NOMO-1 (cell line): Measurements from ENCODE around the gene BRWD1.

Experiments
- DNase-seq, 2 experiments: peaks; one replicate each; lab custom pipeline; 2025; ENCODE audit not compliant: unreplicated experiment in 2 of 2; lab: John Stamatoyannopoulos, UW

Gene BRWD1

DNA sequence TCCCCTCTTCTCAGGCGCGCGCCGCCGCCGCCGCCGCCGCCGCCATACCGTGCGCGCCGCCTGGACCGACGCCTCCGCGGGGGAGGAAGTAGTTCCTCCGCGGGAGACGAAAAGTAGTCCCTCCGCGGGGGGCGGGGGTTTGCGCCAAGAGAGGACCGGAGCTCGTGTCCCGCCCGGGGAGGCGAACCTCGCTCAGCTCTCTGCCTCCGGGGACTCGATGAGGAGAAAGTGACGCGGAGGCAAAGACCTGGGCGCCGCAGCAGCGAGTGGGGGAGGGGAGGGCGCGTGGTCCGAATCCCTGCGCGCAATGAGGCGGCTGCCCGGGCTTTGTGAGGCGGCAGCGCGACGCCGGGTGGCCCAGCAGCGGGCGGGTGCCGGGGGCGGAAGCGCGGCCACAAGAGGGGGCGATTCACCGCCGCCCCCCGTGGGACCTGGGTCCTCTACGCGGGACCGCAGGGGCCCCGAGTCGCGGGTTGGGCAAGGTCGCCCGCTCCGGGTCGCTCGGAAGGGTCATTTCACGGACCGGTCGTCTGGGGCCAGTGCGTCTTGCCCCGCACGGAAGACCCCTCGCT is at the start of gene BRWD1:
Gene BRWD1 (minus strand): TSS at position 62 of the 572 bp plus-strand sequence. CDS start 141 bp downstream, outside the sequence.
- DNase-seq = peak; percentile 59 to 78

- no peak for DNase-seq
These were observed 49.3 kb upstream of the BRWD1 start for GRCh38 chr21:39362733-39363132.

- no peak for DNase-seq
These were observed 46.0 kb upstream of the BRWD1 start for GRCh38 chr21:39359382-39359781.

DNA sequence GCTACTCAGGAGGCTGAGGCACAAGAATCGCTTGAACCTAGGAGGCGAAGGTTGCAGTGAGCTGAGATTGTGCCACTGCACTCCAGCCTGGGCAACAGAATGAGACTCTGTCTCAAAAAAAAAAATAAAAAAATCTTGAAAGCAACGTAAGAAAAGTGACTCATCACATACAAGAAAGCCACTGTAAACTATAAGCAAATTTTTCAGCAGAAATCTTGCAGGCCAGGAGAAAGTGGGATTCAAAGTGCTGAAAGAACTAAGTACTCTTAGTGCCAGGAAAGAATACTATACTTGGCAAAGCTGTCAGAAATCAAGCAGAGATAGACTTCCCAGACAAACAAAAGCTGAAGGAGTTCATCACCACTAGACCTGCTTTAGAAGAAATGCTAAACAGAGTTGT is 39.9 kb upstream of the BRWD1 start:
- DNase-seq = no peak

- no peak for DNase-seq
These were observed 36.9 kb upstream of the BRWD1 start for GRCh38 chr21:39350094-39351005.

DNA sequence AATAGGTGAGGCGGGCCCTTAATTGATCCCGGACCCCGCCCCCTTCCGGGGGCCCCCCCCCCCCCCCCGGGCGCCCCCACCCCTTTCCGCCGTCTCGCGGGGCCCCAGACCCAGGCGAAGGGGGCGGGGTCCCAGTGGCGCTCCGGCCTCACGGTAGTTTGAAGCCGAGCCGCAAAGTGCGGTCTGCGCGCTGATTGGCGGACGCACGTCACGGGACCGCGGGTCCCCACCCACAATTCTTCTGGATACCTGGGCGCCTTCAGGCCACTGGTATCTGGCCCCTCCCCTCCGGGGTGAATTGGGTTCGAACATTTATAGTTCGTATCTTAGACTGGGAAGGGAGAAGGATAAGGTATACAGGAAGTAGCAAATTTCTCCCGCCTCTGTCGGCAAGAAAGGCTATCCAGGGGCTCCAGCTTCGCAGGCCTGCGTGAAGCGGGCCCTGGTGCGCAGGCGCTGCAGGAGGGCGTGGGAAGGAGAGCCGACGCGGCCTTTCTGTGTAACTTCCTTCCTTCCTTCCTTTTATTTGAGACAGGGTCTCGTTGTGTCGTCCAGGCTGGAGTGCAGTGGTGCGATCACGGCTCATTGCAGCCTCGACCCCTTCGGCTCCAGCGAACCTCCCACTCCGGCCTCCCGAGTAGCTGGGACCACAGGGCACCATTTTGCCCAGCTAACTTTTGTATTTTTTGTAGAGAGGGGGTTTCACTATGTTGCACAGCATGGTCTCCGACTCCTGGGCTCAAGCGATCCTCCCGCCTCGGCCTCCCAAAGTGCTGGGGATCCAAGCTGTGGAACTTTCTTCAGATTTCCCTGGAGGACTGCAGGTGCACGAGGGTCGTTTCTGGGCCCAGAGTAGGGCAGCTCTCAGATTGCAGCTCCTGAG is 36.0 kb upstream of the BRWD1 start:
- DNase-seq = peak; percentile 96 to 97

DNA sequence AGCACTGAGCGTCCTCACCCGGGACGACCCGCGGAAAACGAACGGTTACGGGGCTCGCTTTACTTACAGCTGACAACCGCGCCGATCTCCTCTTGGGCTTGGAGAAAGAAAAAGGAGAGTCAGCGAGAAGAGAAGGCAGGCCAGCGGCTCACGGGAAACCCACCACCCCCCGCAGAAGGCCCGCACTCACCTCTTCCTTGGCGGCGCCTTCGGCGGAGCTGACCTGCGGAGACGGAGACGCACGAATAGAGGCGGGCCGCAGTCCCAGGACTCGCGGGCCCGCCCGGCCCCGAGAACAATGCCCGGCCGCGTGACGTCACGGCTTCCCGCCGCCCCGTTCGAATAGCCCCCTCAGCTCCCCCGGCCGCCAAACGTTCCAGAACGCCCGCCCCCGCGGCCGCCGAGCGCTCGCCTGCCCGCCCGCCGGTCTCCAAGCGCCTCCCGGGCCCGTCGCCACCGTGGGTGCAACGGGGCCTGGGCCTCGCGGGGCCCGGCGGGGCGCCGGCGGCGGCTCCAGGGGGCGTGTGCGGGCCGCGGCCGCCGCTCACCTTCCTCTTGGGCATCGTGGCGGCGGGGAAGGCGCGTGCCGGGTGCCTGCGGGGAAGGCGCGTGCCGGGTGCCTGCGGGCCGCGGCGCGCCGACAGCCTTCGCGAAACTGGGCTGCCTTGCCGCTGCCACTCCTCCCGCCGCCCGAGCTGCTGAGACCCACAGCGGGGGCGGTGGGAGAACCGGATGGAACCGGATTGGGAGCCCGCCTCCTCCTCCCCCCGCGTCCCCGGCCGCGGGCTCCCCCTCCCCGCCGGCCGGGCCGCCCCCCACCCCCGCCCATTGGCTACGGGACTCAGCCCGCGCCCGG is 35.2 kb upstream of the BRWD1 start, which contains the start of gene HMGN1:
Gene HMGN1 (minus strand): TSS at position 734 of the 856 bp plus-strand sequence. CDS start 171 bp downstream, at position 563.
- DNase-seq = peak; percentile 77 to 91

GRCh38 chr21:39348040-39348354 is 34.6 kb upstream of the BRWD1 start:
- peak in 1 of 2 experiments; percentile 42 for DNase-seq

GRCh38 chr21:39347537-39347936 is 34.1 kb upstream of the BRWD1 start:
- peak in 1 of 2 experiments; percentile 58 for DNase-seq

DNA sequence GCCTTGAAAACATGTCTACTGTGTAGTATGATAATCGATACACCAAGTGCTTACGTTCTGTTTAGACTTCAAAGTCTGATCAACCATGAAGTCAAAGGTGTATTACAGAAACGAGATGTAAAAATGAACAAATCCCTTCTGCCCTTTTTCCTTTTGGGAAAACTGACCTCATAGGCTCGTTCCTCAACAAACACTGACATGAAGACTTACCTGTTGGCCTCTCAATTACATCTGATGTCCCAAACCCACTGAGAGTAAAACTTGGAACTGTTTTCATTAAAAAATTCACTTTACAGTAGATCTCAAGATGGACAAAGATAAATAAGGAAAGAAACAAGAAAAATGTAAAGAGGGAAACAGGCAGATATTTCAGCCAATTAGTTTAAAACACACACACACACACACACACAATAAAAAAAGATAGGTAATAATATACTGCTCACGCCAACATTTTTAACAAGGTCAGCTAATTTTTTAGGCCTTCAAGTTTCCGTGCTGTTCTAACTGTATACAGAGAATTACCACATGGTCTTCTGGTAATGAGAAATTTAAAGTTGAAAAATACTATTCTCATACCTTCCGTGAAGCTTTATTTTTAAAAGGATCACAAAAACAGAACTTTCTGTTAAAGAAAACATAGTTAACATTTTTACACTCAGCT is 33.4 kb upstream of the BRWD1 start:
- no peak for DNase-seq

DNA sequence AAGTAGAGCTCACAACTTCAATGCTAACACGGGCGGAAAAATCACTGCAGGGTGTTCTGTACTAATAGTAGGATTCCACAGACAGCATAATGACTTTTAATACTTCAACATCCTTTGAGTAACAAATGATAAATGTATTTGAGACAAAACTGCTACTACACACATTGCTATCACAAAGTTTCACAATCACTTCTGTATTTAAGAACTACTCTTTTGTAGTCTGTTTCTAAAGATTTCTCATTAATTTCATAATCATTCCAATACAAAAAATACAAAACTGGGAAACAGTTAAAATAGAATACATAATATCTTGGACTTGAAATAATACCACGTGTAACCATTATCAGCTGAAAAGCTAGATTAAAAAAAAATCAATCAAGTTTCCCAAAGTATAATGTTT is 32.8 kb upstream of the BRWD1 start:
- peak in 1 of 2 experiments; percentile 33 for DNase-seq

DNA sequence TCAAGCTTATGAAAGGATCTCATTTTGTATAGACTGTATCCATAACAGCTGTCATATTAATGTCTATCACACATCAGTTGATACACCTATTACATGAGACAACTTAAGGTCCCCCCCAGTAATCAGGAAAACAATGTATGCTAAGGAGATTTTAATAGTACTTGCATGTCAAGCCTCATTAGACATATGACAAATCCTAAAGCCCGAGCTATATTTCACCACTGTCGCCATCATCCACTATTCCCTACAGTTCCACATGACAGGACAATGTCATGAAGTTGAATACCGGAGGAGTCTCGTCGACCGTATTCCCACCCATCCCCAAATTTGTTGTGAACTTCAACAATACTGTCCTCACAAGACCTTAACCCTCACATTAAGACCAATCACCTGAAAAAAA is 32.0 kb upstream of the BRWD1 start:
- DNase-seq = no peak

- no peak for DNase-seq
These were observed 31.4 kb upstream of the BRWD1 start for GRCh38 chr21:39344848-39345247.

DNA sequence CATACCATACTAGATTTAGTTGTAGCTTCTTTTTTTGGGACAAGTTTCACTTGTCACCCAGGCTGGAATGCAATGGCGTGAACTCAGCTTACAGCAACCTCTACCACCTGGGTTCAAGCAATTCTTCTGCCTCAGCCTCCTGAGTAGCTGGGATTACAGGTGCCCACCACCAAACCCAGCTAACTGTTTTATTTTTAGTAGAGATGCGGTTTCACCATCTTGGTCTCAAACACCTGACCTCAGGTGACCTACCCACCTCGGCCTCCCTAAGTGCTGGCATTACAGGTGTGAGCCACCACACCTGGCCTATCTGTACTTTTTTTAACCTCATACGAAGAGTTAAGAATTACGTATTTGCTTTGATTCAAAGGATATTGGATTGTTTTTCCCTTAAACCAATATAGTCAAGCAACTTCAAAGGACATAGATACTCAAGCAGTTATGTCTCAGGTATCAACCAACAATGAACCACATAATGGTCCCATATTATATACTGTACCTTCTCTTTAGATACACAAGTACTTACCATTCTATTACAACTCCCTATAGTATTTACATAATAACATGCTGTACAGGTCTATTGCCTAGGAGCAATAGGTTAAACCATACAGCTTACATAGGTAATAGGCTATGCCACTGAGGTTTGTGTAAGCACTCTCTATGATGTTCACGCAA is 28.0 kb upstream of the BRWD1 start:
- DNase-seq = no peak

GRCh38 chr21:39340687-39341086 is 27.3 kb upstream of the BRWD1 start:
- DNase-seq = no peak

DNA sequence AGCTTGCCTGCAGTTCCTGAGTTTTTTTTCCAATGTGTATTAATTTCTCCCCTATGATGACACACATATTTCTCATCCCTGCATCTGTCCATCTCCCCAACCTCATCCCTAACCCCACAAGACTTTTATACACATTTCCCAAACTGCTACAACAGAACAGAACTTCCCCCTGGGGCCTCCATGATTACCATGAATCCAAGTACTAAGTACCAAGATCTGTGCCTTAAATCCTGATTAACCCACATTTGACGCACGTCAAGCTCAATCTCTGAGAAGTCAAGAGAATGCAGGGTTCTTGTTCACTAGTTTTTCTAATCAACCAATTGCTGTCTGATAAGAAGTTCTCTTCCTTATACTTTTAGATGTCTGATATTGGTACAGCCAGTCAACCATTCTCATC is 25.8 kb upstream of the BRWD1 start:
- no peak for DNase-seq

GRCh38 chr21:39336457-39337008 is 23.1 kb upstream of the BRWD1 start:
- DNase-seq = no peak

DNA sequence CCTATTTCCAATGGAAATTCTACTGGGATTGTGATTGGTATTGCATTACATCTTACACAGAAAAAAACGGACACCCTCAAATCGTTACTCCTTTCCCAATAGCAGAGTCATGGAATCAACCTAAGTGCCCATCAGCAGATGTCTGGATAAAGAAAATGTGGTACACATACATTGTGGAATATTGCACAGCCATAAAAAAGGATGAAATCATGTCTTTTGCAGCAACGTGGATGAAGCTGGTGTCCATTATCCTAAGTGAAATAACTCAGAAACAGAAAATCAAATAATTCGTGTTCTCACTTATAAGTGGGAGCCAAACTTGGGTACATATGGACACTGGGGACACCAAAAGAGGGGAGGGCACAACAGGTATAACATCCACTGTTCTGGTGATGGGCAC is 21.2 kb upstream of the BRWD1 start:
- DNase-seq = no peak

DNA sequence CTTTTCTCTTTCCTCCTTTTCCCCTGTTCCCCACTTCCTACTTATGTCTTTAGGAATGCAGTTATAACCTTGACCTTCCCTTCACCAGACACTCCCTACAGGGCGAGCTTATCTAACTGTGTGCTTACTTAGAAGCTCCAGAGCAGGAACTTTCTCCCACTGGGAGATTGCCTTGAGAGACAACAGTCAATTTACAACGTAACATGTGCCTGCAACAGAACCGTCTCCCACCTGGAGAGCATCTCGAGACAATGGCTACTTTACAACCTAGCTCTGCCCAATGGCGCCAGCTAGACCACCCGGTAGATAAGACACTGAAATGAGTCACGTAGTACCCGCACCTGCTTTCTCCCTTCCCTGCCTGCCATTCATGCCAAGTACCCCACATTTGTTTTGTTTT is 18.7 kb upstream of the BRWD1 start:
- no peak for DNase-seq
